Stimulated activated CD8-positive, alpha-beta memory T cell treated with anti-CD3 and anti-CD28 coated beads, Interleukin-12 subunit alpha, Interleukin-12 subunit beta, amount 100 ng/mL, for 24 hours (primary cell): Measurements from ENCODE around the gene CLSTN1.
"Not testable (repeated sequence)": the region's sequence is repeated elsewhere in the genome, so short reads cannot be mapped to it uniquely, and the experiment has no call there.

Experiments used
- DNase-seq: peaks from one replicate; pipeline ENCODE4 v3.0.0-alpha.2; 2020; ENCODE audit errors: extremely low read depth

Gene CLSTN1

GRCh38 chr1:9762446-9762845 lies 61.3 kb downstream of the CLSTN1 start:
- not testable (repeated sequence) for DNase-seq

GRCh38 chr1:9761855-9762254 lies 61.9 kb downstream of the CLSTN1 start:
- no peak for DNase-seq

- no peak for DNase-seq
These were observed 62.9 kb downstream of the CLSTN1 start for GRCh38 chr1:9760824-9761223.

DNA sequence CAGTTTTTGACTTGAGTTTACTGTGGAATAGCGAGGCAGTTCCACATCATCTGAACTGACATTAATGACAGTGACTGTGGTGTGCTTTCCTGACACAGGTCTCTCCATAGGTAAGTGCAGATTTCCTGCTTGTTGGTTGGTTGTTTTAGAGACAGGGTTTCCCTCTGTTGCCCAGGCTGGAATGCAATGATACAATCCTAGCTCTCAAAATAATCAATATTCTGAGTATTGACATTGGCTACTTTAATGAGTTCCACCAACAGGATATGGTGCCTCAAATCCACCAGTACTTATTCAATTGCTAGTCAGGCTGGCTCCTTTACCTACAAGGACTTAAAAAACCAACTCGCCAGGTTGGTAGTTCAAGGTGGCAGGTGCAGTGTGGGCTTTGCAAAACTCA lies 63.8 kb downstream of the CLSTN1 start:
- DNase-seq = no peak

DNA sequence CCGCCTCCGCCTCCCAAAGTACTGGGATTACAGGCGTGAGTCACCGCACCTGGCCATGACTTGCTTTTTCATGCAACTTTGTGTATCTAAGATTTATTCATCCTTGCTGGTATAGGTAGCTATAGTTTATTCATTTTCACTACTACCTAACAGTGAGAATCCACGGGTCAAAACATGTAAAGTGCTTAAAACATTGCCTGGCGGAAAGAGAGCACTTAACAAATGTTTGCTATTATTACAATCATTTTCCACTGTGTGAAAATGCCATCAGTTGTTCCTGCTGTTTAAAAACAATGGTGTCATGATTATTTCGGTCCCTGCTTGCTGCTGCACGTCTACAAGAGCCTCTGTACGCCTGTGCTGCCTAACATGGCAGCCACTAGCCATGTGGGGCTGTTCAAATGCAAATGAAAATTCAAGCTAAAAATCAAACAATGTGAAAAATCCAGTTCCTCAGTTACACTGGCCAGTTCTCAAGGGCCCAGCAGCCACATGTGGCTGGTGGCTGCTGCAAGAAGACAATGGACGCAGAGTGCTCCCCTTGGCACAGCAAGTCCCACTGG lies 65.1 kb downstream of the CLSTN1 start:
- no peak for DNase-seq

- DNase-seq = no peak
These were observed 68.2 kb downstream of the CLSTN1 start for GRCh38 chr1:9755441-9755995.

- DNase-seq = no peak
These were observed 70.6 kb downstream of the CLSTN1 start for GRCh38 chr1:9753121-9753531.

DNA sequence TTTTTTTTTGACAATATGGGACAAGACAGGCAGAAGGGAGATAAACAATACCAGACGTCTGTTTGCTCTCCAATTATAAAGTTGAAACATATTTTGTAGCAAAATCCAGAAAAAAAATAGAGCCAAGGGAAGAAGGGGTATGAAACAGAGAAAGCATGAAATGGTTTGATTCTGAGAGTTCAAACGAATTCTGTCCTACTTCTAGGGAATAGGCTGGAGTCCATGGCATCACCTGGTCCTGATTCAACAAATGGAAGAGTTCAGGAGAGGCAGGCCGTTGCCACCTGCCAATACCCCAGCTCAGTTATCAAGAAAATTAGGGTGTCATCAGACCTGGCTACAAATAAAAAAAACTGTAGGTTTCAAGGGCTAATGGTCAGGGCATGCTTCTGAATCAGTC lies 71.8 kb downstream of the CLSTN1 start:
- DNase-seq = no peak

GRCh38 chr1:9749361-9749760 lies 74.4 kb downstream of the CLSTN1 start:
- no peak for DNase-seq

DNA sequence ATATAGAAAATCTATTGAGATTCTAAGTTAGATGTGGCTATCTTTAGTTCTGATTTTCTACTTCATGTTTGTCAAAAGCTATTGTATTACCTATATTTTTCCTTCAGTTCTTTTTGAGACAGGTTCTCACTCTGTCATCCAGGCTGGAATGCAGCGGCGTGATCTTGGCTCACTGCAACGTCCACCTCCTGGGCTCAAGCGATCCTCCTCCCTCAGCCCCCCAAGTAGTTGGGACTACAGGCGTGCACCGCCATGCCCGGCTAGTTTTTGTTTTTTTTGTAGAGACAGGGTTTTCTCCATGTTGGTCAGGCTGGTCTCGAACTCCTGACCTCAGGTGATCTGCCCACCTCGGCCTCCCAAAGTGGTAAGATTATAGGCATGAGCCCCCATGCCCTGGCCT lies 75.4 kb downstream of the CLSTN1 start:
- not testable (repeated sequence) for DNase-seq

GRCh38 chr1:9746651-9747050 lies 77.1 kb downstream of the CLSTN1 start:
- no peak for DNase-seq

DNA sequence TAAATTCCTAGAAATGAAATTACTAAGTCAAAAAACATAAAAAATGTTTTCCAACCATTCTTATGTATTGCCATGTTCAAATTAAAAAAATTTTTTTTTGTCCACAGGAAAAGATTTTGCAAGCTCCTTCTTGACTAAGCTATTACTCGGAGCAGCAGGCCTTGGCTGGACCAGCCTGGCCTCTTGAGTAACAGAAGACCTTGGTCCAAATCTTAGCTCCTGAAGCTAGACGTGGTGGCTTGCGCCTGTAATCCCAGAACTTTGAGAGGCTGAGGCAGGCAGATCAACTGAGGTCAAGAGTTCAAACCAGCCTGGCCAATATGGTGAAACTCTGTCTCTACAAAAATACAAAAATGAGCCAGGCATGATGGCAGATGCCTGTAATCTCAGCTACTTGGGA lies 77.6 kb downstream of the CLSTN1 start:
- DNase-seq = no peak

DNA sequence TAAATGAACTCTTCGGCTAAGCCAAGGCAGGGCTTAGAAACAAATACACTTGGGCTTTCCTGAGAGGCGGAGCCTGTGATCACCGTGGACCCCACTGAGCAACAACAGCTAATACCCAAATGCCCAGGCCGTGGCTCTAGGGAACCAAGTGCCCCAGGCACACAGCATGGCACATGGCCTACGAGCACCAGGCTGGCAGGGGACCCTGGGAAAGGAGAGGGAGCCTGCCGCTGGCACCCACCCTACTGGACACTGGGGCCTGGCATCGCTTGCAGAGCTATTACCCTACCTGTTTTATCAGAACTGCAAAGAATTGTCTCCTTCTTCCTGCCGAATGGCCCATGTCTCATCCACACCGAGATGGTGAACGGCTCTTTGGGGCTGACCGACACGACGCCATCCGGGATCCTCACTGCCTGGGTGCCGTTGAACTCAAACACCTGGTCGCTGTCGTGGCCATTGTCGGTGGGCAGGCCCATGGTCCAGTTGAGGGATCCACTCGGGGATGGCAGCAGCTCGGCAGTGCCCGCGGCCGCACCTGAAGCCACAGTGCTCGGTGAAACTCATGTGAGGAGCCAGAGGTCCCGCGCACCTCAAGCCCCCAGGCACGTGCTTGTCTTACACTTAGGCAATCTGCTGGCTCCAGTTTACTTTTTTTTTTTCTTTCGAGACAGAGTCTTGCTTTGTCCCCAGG lies 79.5 kb downstream of the CLSTN1 start:
- DNase-seq = no peak

DNA sequence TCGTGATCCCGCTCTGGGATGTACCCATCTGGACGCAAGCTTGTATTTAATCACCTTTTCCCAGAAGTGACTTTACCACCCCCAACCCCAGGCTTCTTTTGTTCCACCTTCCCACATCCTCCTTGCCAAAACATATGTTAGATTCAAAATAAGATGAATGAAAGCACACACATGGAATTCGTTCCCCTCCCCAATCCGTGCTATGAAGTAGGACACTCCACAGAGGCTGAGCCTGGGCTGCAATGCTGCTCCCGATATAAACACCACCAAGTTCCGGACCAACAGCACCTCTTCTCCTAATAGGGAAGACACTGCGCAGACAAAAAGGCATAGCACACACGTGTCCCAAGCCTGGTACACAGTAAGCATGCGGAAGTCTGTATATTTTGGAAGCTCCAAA lies 86.1 kb downstream of the CLSTN1 start:
- DNase-seq = no peak

- DNase-seq = no peak
These were observed 86.7 kb downstream of the CLSTN1 start for GRCh38 chr1:9737057-9737456.

DNA sequence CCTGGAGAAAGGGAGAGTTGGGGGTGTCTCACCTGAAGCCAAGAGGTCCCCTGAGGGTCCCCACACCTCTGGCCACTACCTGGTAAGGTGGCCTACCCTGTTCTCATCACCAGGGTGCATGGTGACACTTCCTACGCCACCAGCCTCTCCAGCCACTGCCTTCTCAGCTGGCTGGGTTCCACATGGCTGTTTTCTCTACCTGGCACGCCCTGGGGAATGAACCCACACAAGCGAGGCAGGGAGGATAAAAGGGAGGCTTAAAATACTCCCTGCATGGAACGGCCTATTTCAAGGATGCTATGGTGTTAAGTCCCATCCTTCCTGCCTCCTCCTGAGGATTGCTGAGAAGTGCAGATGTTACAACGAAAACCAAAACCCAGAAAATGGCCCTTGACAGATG lies 87.5 kb downstream of the CLSTN1 start:
- no peak for DNase-seq

DNA sequence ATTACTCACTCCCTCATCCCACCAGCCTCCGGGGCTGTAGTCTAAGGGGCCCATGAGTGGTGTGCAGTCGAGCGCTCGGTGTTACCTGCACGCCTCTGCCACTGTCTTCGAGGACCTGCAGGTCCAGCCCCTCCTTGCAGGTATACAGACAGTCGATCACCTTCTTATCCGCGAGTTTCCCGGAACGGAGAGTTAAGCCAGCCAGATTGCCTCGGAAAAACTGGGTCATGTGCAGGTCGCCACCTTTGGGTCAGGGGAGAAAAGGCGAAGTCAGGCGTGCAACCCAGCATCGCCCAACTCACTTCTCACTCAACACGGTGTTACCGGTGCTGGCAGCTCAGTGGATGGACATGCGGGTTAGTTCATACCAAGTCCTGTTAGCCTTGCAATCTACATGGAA lies 88.0 kb downstream of the CLSTN1 start:
- DNase-seq = no peak

GRCh38 chr1:9733160-9733789 lies 90.5 kb downstream of the CLSTN1 start:
- no peak for DNase-seq

DNA sequence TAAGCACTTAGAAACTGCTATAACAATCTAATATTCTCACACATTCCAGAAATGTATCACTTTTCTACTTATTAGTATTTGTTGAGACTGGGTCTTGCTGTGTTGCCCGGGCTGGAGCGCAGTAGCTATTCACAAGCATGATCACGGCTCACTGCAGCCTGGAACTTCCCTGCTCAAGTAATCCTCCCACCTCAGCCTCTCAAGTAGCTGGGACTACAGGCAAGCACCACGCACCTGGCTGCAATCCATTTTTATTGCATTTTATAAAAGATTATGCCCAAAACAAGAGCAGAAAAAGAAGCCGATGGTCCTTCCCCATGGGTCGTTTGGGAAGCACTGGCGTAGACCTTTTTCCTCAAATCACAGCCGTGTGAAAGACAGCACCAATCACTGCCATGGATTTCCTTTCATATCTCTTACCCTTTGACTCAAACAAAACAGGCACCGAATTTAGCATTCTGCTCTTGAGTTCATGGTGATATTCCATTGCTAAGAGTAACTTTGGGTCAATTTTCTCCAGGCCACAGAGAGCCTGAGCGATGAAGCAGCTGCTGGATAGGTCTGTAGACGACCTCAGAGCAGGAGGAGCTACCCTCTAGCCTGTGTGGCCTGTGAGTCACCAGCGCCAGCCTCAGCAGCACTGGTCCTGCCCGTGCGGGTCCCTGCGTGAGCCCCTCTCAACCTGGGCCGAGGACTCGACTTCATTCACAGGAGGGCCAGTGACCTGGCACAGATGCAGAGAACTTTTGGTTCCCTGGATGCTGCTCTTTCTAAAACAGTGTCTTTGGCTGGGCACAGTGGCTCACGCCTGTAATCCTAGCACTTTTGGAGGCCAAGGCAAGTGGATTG lies 91.4 kb downstream of the CLSTN1 start:
- DNase-seq = no peak

DNA sequence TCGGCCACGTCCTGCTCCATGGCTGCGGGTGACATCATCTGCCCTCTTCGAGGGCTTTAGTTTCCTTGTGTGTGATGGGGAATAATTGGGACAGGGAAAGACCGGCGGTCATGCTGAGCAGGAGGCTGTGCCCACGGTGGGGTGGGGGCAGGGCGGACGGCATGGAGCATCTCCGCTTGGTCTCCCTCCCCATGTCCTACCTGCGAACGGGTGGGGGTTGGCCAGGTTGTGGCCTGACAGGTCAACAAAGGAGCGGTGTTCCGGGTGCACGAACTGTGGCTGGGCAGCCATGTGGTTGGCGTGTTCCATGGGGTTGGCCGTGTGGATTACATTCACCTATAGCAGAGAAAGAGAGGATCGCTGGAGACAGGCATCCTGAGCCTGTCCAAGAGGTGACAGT lies 92.2 kb downstream of the CLSTN1 start:
- DNase-seq = no peak

DNA sequence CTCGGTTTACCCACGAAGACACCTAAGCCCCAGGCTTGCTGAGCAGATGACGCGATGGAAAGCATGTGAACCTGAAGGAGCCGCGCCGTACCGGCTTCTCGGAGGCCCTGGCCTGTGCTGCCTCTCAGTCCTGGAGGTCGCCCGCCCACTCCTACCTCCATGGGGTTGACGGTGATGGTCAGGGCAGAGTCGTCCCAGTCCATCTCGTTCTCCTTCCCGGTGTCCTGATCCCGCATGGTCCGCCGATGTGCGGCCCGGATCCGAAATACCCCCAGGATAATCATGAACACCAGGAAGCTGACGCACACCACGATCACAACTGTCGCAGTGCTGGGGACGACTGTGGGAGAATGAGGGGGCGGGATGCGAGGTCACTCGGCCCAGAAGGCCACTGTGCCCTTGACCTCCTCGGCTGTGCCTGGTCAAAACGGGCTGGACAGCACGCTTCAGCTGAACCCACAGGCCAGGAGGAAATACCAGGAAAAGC lies 92.7 kb downstream of the CLSTN1 start:
- DNase-seq = no peak
